ENCODE data around the gene CTBP2.
"Not testable (repeated sequence)": the region's sequence is repeated elsewhere in the genome, so short reads cannot be mapped to it uniquely, and the experiment has no call there.

CTBP2 gene

GRCh38 chr10:125163803-125164202 is 3.4 kb upstream of the CTBP2 start:
- no peaks in the 10 kb centered on the region for H3K27me3 Mint-ChIP-seq (ENCODE audit: low read depth)
- no peaks in the 10 kb centered on the region for H3K36me3 Mint-ChIP-seq (ENCODE audit: low read depth)
- peak overlapping the region in 1 of 3 experiments; percentile 42 for H3K27ac Mint-ChIP-seq
- peak overlapping the region in 2 of 3 experiments; percentile 36 to 41 for H3K4me3 Mint-ChIP-seq
- H3K9me3 Mint-ChIP-seq, result no peaks in the 10 kb centered on the region
- H3K4me1 Mint-ChIP-seq, result no peaks in the 10 kb centered on the region
- TF ChIP-seq CTCF (IDR thresholded peaks at IDR 0.05; ENCODE audit: unreplicated experiment in 3 of 3), result no peak

GRCh38 chr10:125163312-125163711 is 2.9 kb upstream of the CTBP2 start:
- H3K4me1 Mint-ChIP-seq; H3K4me3 Mint-ChIP-seq; H3K27ac Mint-ChIP-seq; H3K36me3 Mint-ChIP-seq (ENCODE audit: low read depth); H3K27me3 Mint-ChIP-seq (ENCODE audit: low read depth); H3K9me3 Mint-ChIP-seq: not testable (repeated sequence)

GRCh38 chr10:125162120-125162931 is 2.0 kb upstream of the CTBP2 start:
- peak overlapping the region; percentile 70 to 94 (median 90) for H3K27ac Mint-ChIP-seq
- H3K4me1 Mint-ChIP-seq, result peaks cover 13% of the 10 kb centered on the region
- H3K9me3 Mint-ChIP-seq, result no peaks in the 10 kb centered on the region
- H3K27me3 Mint-ChIP-seq (ENCODE audit: low read depth), result no peaks in the 10 kb centered on the region
- H3K4me3 Mint-ChIP-seq, result peak overlapping the region; percentile 84 to 88 (median 86)
- no peak for TF ChIP-seq CTCF (IDR thresholded peaks at IDR 0.05; ENCODE audit: unreplicated experiment in 3 of 3)
- no peaks in the 10 kb centered on the region for H3K36me3 Mint-ChIP-seq (ENCODE audit: low read depth)

GRCh38 chr10:125161707-125162119 is 1.4 kb upstream of the CTBP2 start:
- Mint-ChIP-seq H3K4me3 (peak overlapping the region; percentile 84 to 88 (median 86)), H3K4me1 (peaks cover 19% of the 10 kb centered on the region), H3K27ac (peak overlapping the region; percentile 48 to 90 (median 72)), H3K9me3 (no peaks in the 10 kb centered on the region), H3K36me3 (ENCODE audit: low read depth) (no peaks in the 10 kb centered on the region), H3K27me3 (ENCODE audit: low read depth) (no peaks in the 10 kb centered on the region)
- TF ChIP-seq CTCF (IDR thresholded peaks at IDR 0.05; ENCODE audit: unreplicated experiment in 3 of 3), result peak in 1 of 3 experiments; percentile 9

- H3K36me3 Mint-ChIP-seq (ENCODE audit: low read depth), result no peaks in the 10 kb centered on the region
- H3K27ac Mint-ChIP-seq, result peak overlapping the region; percentile 73 to 95 (median 90)
- H3K9me3 Mint-ChIP-seq, result no peaks in the 10 kb centered on the region
- peak; percentile 31 to 52 (median 45) for TF ChIP-seq CTCF (IDR thresholded peaks at IDR 0.05; ENCODE audit: unreplicated experiment in 3 of 3)
- no peaks in the 10 kb centered on the region for H3K27me3 Mint-ChIP-seq (ENCODE audit: low read depth)
- H3K4me3 Mint-ChIP-seq, result peak overlapping the region; percentile 86 to 90 (median 90)
- H3K4me1 Mint-ChIP-seq, result peaks cover 26% of the 10 kb centered on the region
Observed at GRCh38 chr10:125160856-125161706, 718 bp upstream of the CTBP2 start.

- peaks cover 42% of the 10 kb centered on the region for H3K4me1 Mint-ChIP-seq
- no peaks in the 10 kb centered on the region for H3K36me3 Mint-ChIP-seq (ENCODE audit: low read depth)
- no peaks in the 10 kb centered on the region for H3K27me3 Mint-ChIP-seq (ENCODE audit: low read depth)
- H3K4me3 Mint-ChIP-seq, result peak overlapping the region; percentile 83 to 93 (median 91)
- H3K9me3 Mint-ChIP-seq, result no peaks in the 10 kb centered on the region
- TF ChIP-seq CTCF (IDR thresholded peaks at IDR 0.05; ENCODE audit: unreplicated experiment in 3 of 3), result no peak
- H3K27ac Mint-ChIP-seq, result peak overlapping the region in 2 of 3 experiments; percentile 89 to 97
Observed at GRCh38 chr10:125159486-125159931, 854 bp downstream of the CTBP2 start.
